Adrenal gland (tissue), 12 donors: ENCODE measurements around the gene OGA. TPM values are rescaled to one million over a fixed set of nuclear protein-coding genes. Genes with fewer than 3 reads are reported as not detected.

Source experiments
- DNase-seq, 7 donors: peaks; one replicate each; pipeline ENCODE4 v3.0.0-alpha.2; 2019 to 2020
- H3K27ac ChIP-seq, 5 donors: fragments of 200-600 bp; sonication (generic) in 4 of 5; 1 replicate in 3 of 5; 2 replicates in 2 of 5; pipeline versions ENCODE4 v1.5.1 to v1.8.0; 2016 to 2020; ENCODE audit warnings: mild to moderate bottlenecking in 1 of 5
- H3K27me3 ChIP-seq: fragments of 200-600 bp; 2 replicates; pipeline ENCODE4 v1.8.0; 2021
- H3K36me3 ChIP-seq, 2 donors: fragments of 200-600 bp; replicated peaks in 1 of 2; 1 replicate in 1 of 2; 2 replicates in 1 of 2; pipeline versions ENCODE4 v1.5.1 to v1.8.0; 2018 to 2022
- H3K4me1 ChIP-seq, 2 donors: fragments of 200-600 bp; replicated peaks in 1 of 2; 1 replicate in 1 of 2; 2 replicates in 1 of 2; pipeline versions ENCODE4 v1.5.1 to v1.8.0; 2018 to 2021
- H3K4me3 ChIP-seq, 4 donors: fragments of 200-600 bp; sonication (generic) in 3 of 4; one replicate each; pipeline ENCODE4 v1.5.1; 2016 to 2018
- H3K9me3 ChIP-seq, 3 donors: fragments of 200-600 bp; sonication (generic) in 1 of 3; replicated peaks in 1 of 3; 1 replicate in 2 of 3; 2 replicates in 1 of 3; pipeline versions ENCODE4 v1.5.1 to v1.8.0; 2016 to 2021
- CTCF ChIP-seq, 6 experiments: fragments of 450-650 bp in 4 of 6; fragments of 200-600 bp in 2 of 6; sonication (generic) in 1 of 6; IDR thresholded peaks; 1 replicate in 5 of 6; 2 replicates in 1 of 6; pipeline versions ENCODE4 v1.5.1 to v1.8.0; 2016 to 2021; ENCODE audit warnings: antibody characterized with exemption in 6 of 6, mild to moderate bottlenecking in 2 of 6, moderate library complexity in 1 of 6
- POLR2A ChIP-seq, 2 donors: fragments of 450-650 bp; IDR thresholded peaks; one replicate each; pipeline ENCODE4 v1.6.1; 2017; ENCODE audit warnings: antibody characterized with exemption in 2 of 2, mild to moderate bottlenecking in 2 of 2, moderate library complexity in 1 of 2
- WGBS, 4 donors: extraction: QIAGEN DNeasy Blood & Tissue Kit in 2 of 4; methylation state at CpG; one replicate each; pipeline versions ENCODE4 v1.1.5 to v1.1.7; 2013 to 2017; 5-methylcytosine and 5-hydroxymethylcytosine counted together
- intact Hi-C, 2 donors: fragments of 100-400 bp; cut with DNase I; formaldehyde crosslinking; loops; one replicate each; pipeline versions ENCODE4 v1.14.1 to v1.15.0; 2022 to 2023
- polyA plus RNA-seq, 3 donors: library from polyadenylated mRNA; stranded (reverse); fragments of 200-250 nt in 2 of 3; fragments of 350-450 nt in 1 of 3; fragmentation: Illumina TruSeq in 1 of 3; extraction: RNeasy Lipid Tissue Mini Kit (QIAGEN cat#74804) in 1 of 3; gene quantifications; one replicate each; pipeline ENCODE4 v1.2.3, GENCODE V29; 2013 to 2014
- total RNA-seq, 9 donors: library from RNA; depleted of rRNA in 4 of 9; stranded (reverse); fragments of >200 nt in 4 of 9; fragments of 120-200 nt in 1 of 9; fragmentation: NEBNext Ultra II Directional in 1 of 9; extraction: Animal tissue kit (Norgen Biotek cat#: 25700) in 1 of 9; gene quantifications; one replicate each; pipeline versions ENCODE4 v1.1.0 to v1.2.4, GENCODE V29; 2013 to 2023
- donor health status: healthy with polysubstance abuse.
- donor health status: Bipolar disorder and iron deficiency.
- donor health status: DM: yes; HTN: yes; CAD: no.
- donor health status: DM: no; HTN: no; CAD: no.
- donor health status: DM: no; HTN: no; CAD: no.
- donor health status: DM: yes; HTN: yes; CAD: no.

OGA gene
- total and polyA plus RNA-seq, 12 donors, result 32.8 to 119 (median 72.0) TPM

GRCh38 chr10:101829561-101830315, 11.5 kb upstream of the OGA start:
- Histone ChIP-seq H3K27ac (peak overlapping the region; percentile 26 to 91 (median 49)), H3K36me3 (no peaks in the 10 kb centered on the region), H3K9me3 (no peaks in the 10 kb centered on the region), H3K4me1 (peaks cover 14 to 17% of the 10 kb centered on the region in 2 donors), H3K4me3 (peak overlapping the region in 1 of 4 donors; percentile 66), H3K27me3 (no peaks in the 10 kb centered on the region)
- intact Hi-C loops, result loop anchor here in 1 of 2 donors (10.0 kb wide), 1 partner anchor 235 kb away; the partner anchor contains the start of gene HPS6
- peak; percentile 45 to 80 (median 71) for DNase-seq
- WGBS, 4 donors, result 8 to 13% (median 11%) methylated on average over 7 to 31 of the region's 31 CpGs
- TF ChIP-seq POLR2A (IDR thresholded peaks at IDR 0.05) (no peak), CTCF (IDR thresholded peaks at IDR 0.05) (no peak)

GRCh38 chr10:101828766-101829551, 10.7 kb upstream of the OGA start:
- TF ChIP-seq POLR2A (IDR thresholded peaks at IDR 0.05) (no peak), CTCF (IDR thresholded peaks at IDR 0.05) (no peak)
- H3K27me3 ChIP-seq, result no peaks in the 10 kb centered on the region
- peak in 6 of 7 donors; percentile 38 to 67 (median 59) for DNase-seq
- peak overlapping the region in 1 of 4 donors; percentile 66 for H3K4me3 ChIP-seq
- intact Hi-C loops, result no loop called here
- H3K36me3 ChIP-seq, result no peaks in the 10 kb centered on the region
- H3K27ac ChIP-seq, result peak overlapping the region in 2 of 5 donors; percentile 56 to 72
- no peaks in the 10 kb centered on the region for H3K9me3 ChIP-seq
- H3K4me1 ChIP-seq, result peaks cover 14 to 17% of the 10 kb centered on the region in 2 donors
- 49 to 73% (median 58%) methylated on average over 20 to 39 of the region's 39 CpGs for WGBS, 4 donors

- no peaks in the 10 kb centered on the region for H3K27me3 ChIP-seq
- no peak overlapping the region for H3K27ac ChIP-seq
- DNase-seq, result peak in 2 of 7 donors; percentile 11 to 14
- TF ChIP-seq CTCF (IDR thresholded peaks at IDR 0.05) (no peak), POLR2A (IDR thresholded peaks at IDR 0.05) (no peak)
- 95 to 98% (median 97%) methylated on average over 10 of the region's 10 CpGs for WGBS, 4 donors
- peaks cover 14 to 17% of the 10 kb centered on the region in 2 donors for H3K4me1 ChIP-seq
- no peaks in the 10 kb centered on the region for H3K9me3 ChIP-seq
- no peak overlapping the region for H3K4me3 ChIP-seq
- no peaks in the 10 kb centered on the region for H3K36me3 ChIP-seq
- intact Hi-C loops, result no loop called here
These were observed 9.8 kb upstream of the OGA start for GRCh38 chr10:101827919-101828600.
